ENCODE measurements around the gene CNTNAP2.

The CNTNAP2 gene

DNA sequence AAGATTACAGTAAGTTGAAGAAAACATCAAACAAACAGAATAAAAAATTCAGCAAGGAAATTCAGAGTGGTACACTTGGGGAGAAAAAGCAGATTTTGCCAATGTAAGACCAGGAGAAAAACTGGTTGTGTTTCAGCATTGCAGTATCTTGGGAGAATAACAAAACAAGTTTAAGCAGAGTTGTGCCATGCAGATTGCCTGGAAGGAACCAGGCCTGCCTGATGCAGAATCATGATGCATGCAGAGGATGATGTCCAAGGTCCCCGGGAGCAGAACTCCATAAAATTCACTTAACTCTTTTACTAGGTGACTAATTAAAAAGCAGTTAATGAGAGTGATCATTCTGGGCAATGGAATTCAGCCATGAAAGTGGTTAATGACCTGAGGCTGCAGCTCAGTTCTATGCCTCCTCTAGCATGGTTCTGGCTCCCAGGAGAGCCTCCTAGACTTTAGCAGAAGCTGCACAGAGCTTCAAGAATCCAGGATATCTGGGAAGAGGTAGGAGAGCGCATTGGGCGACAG, 2094.3 kb downstream of the CNTNAP2 start:
- Histone ChIP-seq H2AFZ (ENCODE audit: low read depth, low read length, severe bottlenecking) (no peak overlapping the region), H3K9me3 (ENCODE audit: insufficient read depth, low read length) (no peaks in the 10 kb centered on the region), H3F3A (ENCODE audit: insufficient read depth) (no peaks in the 10 kb centered on the region), H3K4me2 (ENCODE audit: low read depth, low read length, poor library complexity, severe bottlenecking) (no peak overlapping the region), H3K36me3 (ENCODE audit: low read length) (no peaks in the 10 kb centered on the region), H3K79me2 (ENCODE audit: insufficient read depth, low read length) (no peaks in the 10 kb centered on the region), H3K4me3 (ENCODE audit: insufficient read depth, low read length, poor library complexity, severe bottlenecking) (no peak overlapping the region), H3K9ac (ENCODE audit: low read length) (no peak overlapping the region), H3K27me3 (ENCODE audit: low read length) (no peaks in the 10 kb centered on the region), H3K9me2 (replicated peaks; ENCODE audit: insufficient read depth, low read length) (no peaks in the 10 kb centered on the region), H4K20me1 (ENCODE audit: low read depth, low read length) (no peaks in the 10 kb centered on the region), H3K27ac (ENCODE audit: low read depth, low read length) (no peak overlapping the region)
- TF ChIP-seq CTCF (IDR thresholded peaks at IDR 0.05; ENCODE audit: insufficient read depth, low read length, poor library complexity, severe bottlenecking) (no peak), EZH2phosphoT487 (conservative IDR thresholded peaks at IDR 0.05; ENCODE audit: low read length) (no peak)

DNA sequence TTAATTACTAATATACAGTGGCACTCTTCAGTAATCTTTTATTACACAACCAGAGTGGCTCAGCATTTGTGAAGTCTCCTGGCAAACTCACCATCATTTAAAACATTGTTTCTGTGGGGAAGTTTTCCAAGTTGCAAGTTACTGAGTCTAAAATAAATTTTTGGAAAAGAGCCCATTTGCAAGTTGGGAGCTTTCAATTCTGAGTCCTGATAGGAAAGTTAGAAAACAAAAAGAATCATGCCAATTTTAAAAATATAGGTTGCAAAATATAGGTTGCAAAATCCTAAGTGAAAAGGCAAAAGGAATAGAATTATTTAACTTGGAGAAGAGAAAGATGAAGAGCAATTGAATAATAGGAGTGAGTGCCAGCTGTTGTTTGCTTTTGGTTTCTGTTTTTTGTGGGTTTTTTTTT, 2095.1 kb downstream of the CNTNAP2 start:
- no peak overlapping the region for H3K27ac ChIP-seq (ENCODE audit: low read depth, low read length)
- H3K4me2 ChIP-seq (ENCODE audit: low read depth, low read length, poor library complexity, severe bottlenecking) = no peak overlapping the region
- no peaks in the 10 kb centered on the region for H3K9me2 ChIP-seq (replicated peaks; ENCODE audit: insufficient read depth, low read length)
- H4K20me1 ChIP-seq (ENCODE audit: low read depth, low read length) = no peaks in the 10 kb centered on the region
- H3K9me3 ChIP-seq (ENCODE audit: insufficient read depth, low read length) = no peaks in the 10 kb centered on the region
- H3F3A ChIP-seq (ENCODE audit: insufficient read depth) = no peaks in the 10 kb centered on the region
- TF ChIP-seq EZH2phosphoT487 (conservative IDR thresholded peaks at IDR 0.05; ENCODE audit: low read length) = no peak
- no peak for TF ChIP-seq CTCF (IDR thresholded peaks at IDR 0.05; ENCODE audit: insufficient read depth, low read length, poor library complexity, severe bottlenecking)
- no peaks in the 10 kb centered on the region for H3K79me2 ChIP-seq (ENCODE audit: insufficient read depth, low read length)
- H2AFZ ChIP-seq (ENCODE audit: low read depth, low read length, severe bottlenecking) = no peak overlapping the region
- no peak overlapping the region for H3K9ac ChIP-seq (ENCODE audit: low read length)
- no peaks in the 10 kb centered on the region for H3K36me3 ChIP-seq (ENCODE audit: low read length)
- H3K4me3 ChIP-seq (ENCODE audit: insufficient read depth, low read length, poor library complexity, severe bottlenecking) = no peak overlapping the region
- no peaks in the 10 kb centered on the region for H3K27me3 ChIP-seq (ENCODE audit: low read length)

GRCh38 chr7:148212731-148213130, 2096.1 kb downstream of the CNTNAP2 start:
- Histone ChIP-seq H3K36me3 (ENCODE audit: low read length) (no peaks in the 10 kb centered on the region), H4K20me1 (ENCODE audit: low read depth, low read length) (no peaks in the 10 kb centered on the region)

More at GRCh38 chr7:148212731-148213130, 2096.1 kb downstream of the CNTNAP2 start:
- Histone ChIP-seq H3K4me3 (ENCODE audit: insufficient read depth, low read length, poor library complexity, severe bottlenecking) (no peak overlapping the region), H2AFZ (ENCODE audit: low read depth, low read length, severe bottlenecking) (no peak overlapping the region), H3K4me2 (ENCODE audit: low read depth, low read length, poor library complexity, severe bottlenecking) (no peak overlapping the region), H3K79me2 (ENCODE audit: insufficient read depth, low read length) (no peaks in the 10 kb centered on the region), H3F3A (ENCODE audit: insufficient read depth) (no peaks in the 10 kb centered on the region), H3K9ac (ENCODE audit: low read length) (no peak overlapping the region), H3K27me3 (ENCODE audit: low read length) (no peaks in the 10 kb centered on the region), H3K9me2 (replicated peaks; ENCODE audit: insufficient read depth, low read length) (no peaks in the 10 kb centered on the region), H3K9me3 (ENCODE audit: insufficient read depth, low read length) (no peaks in the 10 kb centered on the region), H3K27ac (ENCODE audit: low read depth, low read length) (no peak overlapping the region)
- TF ChIP-seq EZH2phosphoT487 (conservative IDR thresholded peaks at IDR 0.05; ENCODE audit: low read length) (no peak), CTCF (IDR thresholded peaks at IDR 0.05; ENCODE audit: insufficient read depth, low read length, poor library complexity, severe bottlenecking) (no peak)
